HCT116 (cell line): ENCODE measurements around the gene CFD. TPM values are rescaled to one million over a fixed set of nuclear protein-coding genes. Genes with fewer than 3 reads are reported as not detected.

Experiments
- ATAC-seq: fragments of 200-7000 bp; cut with Tn5 transposase; 2 replicates; pipeline ENCODE4 v1.9.1; 2020; ENCODE audit warnings: mild to moderate bottlenecking, moderate library complexity
- BruUV-seq: library from RNA; stranded (reverse); fragments of 400-500 nt; replicated peaks from 2 replicates; lab custom pipeline; 2021; lab: Mats Ljungman, UMichigan
- CTCF ChIA-PET: fragments of 300-600 bp; sonication (Branson Sonifier 250); formaldehyde crosslinking; loops from one replicate; lab custom pipeline; 2021; ENCODE audit warnings: antibody characterized with exemption; lab: Charles Lee
- POLR2A ChIA-PET: fragments of 300-600, 350-600 bp; sonication (Branson Sonifier 250); formaldehyde crosslinking; loops from one replicate; lab custom pipeline; 2021; ENCODE audit warnings: antibody characterized with exemption; lab: Charles Lee
- RAD21 ChIA-PET, 2 experiments: fragments of 300-600 bp; sonication (Branson Sonifier 250); formaldehyde crosslinking; loops; one replicate each; lab custom pipeline; 2023; ENCODE audit warnings: low total read pairs in 2 of 2; ENCODE audit not compliant: uncharacterized antibody in 2 of 2, unreplicated experiment in 2 of 2, low non-redundant PET in 1 of 2; lab: Charles Lee
- DNase-seq: peaks from one replicate; pipeline ENCODE4 v3.0.0-alpha.2; 2010; ENCODE audit warnings: low read depth, low spot score
- H2AFZ ChIP-seq: fragments of 200-600 bp; shearing (Covaris generic), sonication (generic); 2 replicates; pipeline ENCODE4 v1.6.1; 2017; ENCODE audit warnings: low read depth, mixed run types, mixed read lengths, antibody characterized with exemption, low read length; ENCODE audit not compliant: poor library complexity, severe bottlenecking
- H3K27ac ChIP-seq: 2 replicates; pipeline ENCODE4 v1.5.1; 2012; ENCODE audit warnings: low read depth, low read length
- H3K27me3 ChIP-seq: fragments of 200-600 bp; sonication (generic); 2 replicates; pipeline ENCODE4 v1.6.1; 2016; ENCODE audit warnings: mixed run types, low read length, mixed read lengths; ENCODE audit not compliant: insufficient read depth
- H3K36me3 ChIP-seq, 2 experiments: fragments of 200-500 bp in 1 of 2; fragments of 200-600 bp in 1 of 2; sonication (Bioruptor generic) in 1 of 2; sonication (generic) in 1 of 2; 2 replicates each; pipeline versions ENCODE4 v1.5.1 to v1.6.1; 2014 to 2016; ENCODE audit warnings: low read length in 2 of 2, inconsistent platforms in 1 of 2, mixed read lengths in 1 of 2, mixed run types in 1 of 2; ENCODE audit not compliant: insufficient read depth in 2 of 2, control insufficient read depth in 1 of 2
- H3K4me1 ChIP-seq, 2 experiments: fragments of 200-600 bp in 1 of 2; sonication (generic) in 1 of 2; 2 replicates each; pipeline versions ENCODE4 v1.5.1 to v1.6.1; 2012 to 2017; ENCODE audit warnings: low read length in 2 of 2, inconsistent platforms in 1 of 2, mild to moderate bottlenecking in 1 of 2, mixed read lengths in 1 of 2, mixed run types in 1 of 2, moderate library complexity in 1 of 2; ENCODE audit not compliant: insufficient read depth in 2 of 2, control insufficient read depth in 1 of 2
- H3K4me2 ChIP-seq: fragments of 200-600 bp; sonication (generic); 2 replicates; pipeline ENCODE4 v1.6.1; 2017; ENCODE audit warnings: mixed run types, low read length, mixed read lengths
- H3K4me3 ChIP-seq, 2 experiments: fragments of 200-600 bp in 1 of 2; sonication (generic) in 1 of 2; replicated peaks in 1 of 2; 2 replicates each; pipeline ENCODE4 v1.5.1; 2011 to 2016; ENCODE audit warnings: low read length in 2 of 2, control low read depth in 1 of 2, low read depth in 1 of 2, mild to moderate bottlenecking in 1 of 2, mixed read lengths in 1 of 2, mixed run types in 1 of 2
- H3K79me2 ChIP-seq: fragments of 200-600 bp; sonication (generic); 2 replicates; pipeline ENCODE4 v1.6.1; 2017; ENCODE audit warnings: mild to moderate bottlenecking, mixed run types, low read length, moderate library complexity, mixed read lengths; ENCODE audit not compliant: insufficient read depth
- H3K9ac ChIP-seq: fragments of 200-600 bp; sonication (generic); 2 replicates; pipeline ENCODE4 v1.6.1; 2016; ENCODE audit warnings: low read length, mixed read lengths
- H3K9me2 ChIP-seq: fragments of 200-600 bp; sonication (generic), shearing (Covaris generic); 2 replicates; pipeline ENCODE4 v1.6.1; 2017; ENCODE audit warnings: mixed run types, mild to moderate bottlenecking, moderate library complexity; ENCODE audit not compliant: insufficient read depth
- H3K9me3 ChIP-seq, 2 experiments: fragments of 200-500 bp in 1 of 2; fragments of 200-600 bp in 1 of 2; sonication (Bioruptor generic) in 1 of 2; sonication (generic) in 1 of 2; 2 replicates each; pipeline ENCODE4 v1.6.1; 2014 to 2017; ENCODE audit warnings: low read length in 2 of 2, mixed read lengths in 2 of 2, inconsistent platforms in 1 of 2, low read depth in 1 of 2, mild to moderate bottlenecking in 1 of 2, mixed run types in 1 of 2, moderate library complexity in 1 of 2; ENCODE audit not compliant: control insufficient read depth in 1 of 2, insufficient read depth in 1 of 2
- H4K20me1 ChIP-seq: fragments of 200-600 bp; sonication (generic), shearing (Covaris generic); 2 replicates; pipeline ENCODE4 v1.6.1; 2017; ENCODE audit warnings: mixed run types, mild to moderate bottlenecking, moderate library complexity; ENCODE audit not compliant: insufficient read depth
- CEBPB ChIP-seq: IDR thresholded peaks from 2 replicates; pipeline ENCODE4 v1.6.1; 2012; ENCODE audit warnings: low read depth
- CTCF ChIP-seq, 3 experiments: fragments of 200-600 bp in 1 of 3; sonication (generic) in 1 of 3; IDR thresholded peaks in 2 of 3; conservative IDR thresholded peaks in 1 of 3; 2 replicates each; pipeline ENCODE4 v1.5.1; 2012 to 2017; ENCODE audit warnings: low read depth in 2 of 3, low read length in 2 of 3, antibody characterized with exemption in 1 of 3, borderline replicate concordance in 1 of 3, control low read depth in 1 of 3, mild to moderate bottlenecking in 1 of 3, mixed read lengths in 1 of 3, mixed run types in 1 of 3, moderate library complexity in 1 of 3; ENCODE audit not compliant: insufficient read depth in 1 of 3
- EZH2phosphoT487 ChIP-seq: fragments of 200-600 bp; IDR thresholded peaks from 2 replicates; pipeline ENCODE4 v1.6.1; 2018; ENCODE audit warnings: antibody characterized with exemption, borderline replicate concordance
- FOSL1 ChIP-seq: IDR thresholded peaks from 2 replicates; pipeline ENCODE4 v1.6.1; 2012; ENCODE audit warnings: low read depth
- JUND ChIP-seq: IDR thresholded peaks from 2 replicates; pipeline ENCODE4 v1.6.1; 2012
- POLR2A ChIP-seq: IDR thresholded peaks from 2 replicates; pipeline ENCODE4 v1.7.0; 2011; ENCODE audit warnings: borderline replicate concordance; ENCODE audit not compliant: insufficient read depth, insufficient read length; ENCODE audit errors: extremely low read depth
- POLR2AphosphoS5 ChIP-seq: IDR thresholded peaks from 2 replicates; pipeline ENCODE4 v1.6.1; 2011; ENCODE audit warnings: mild to moderate bottlenecking, low read depth, low read length, moderate library complexity
- REST ChIP-seq: IDR thresholded peaks from 2 replicates; pipeline ENCODE4 v1.6.1; 2012; ENCODE audit warnings: low read depth
- YY1 ChIP-seq: IDR thresholded peaks from 2 replicates; pipeline ENCODE4 v1.6.1; 2011; ENCODE audit warnings: low read length, low read depth, moderate library complexity, mild to moderate bottlenecking; ENCODE audit not compliant: insufficient replicate concordance; ENCODE audit errors: extremely low read depth
- ZBTB33 ChIP-seq: IDR thresholded peaks from 2 replicates; pipeline ENCODE4 v1.6.1; 2011; ENCODE audit warnings: mild to moderate bottlenecking, low read length, moderate library complexity; ENCODE audit not compliant: insufficient replicate concordance; ENCODE audit errors: extremely low read depth
- ZFX ChIP-seq: fragments of 450-650 bp; IDR thresholded peaks from 2 replicates; pipeline ENCODE4 v1.6.1; 2017
- intact Hi-C: fragments of 100-400 bp; cut with micrococcal nuclease; formaldehyde crosslinking; loops from 2 replicates; pipeline ENCODE4 v1.10.0; 2022
- total RNA-seq: library from RNA; stranded (reverse); gene quantifications from one replicate; pipeline ENCODE4 v1.2.1, GENCODE V29; 2021; ENCODE audit not compliant: unreplicated experiment

Gene CFD
- total RNA-seq, 1 experiment from 2014 or later: 80.2 TPM

- no peak for TF ChIP-seq REST
Observed at GRCh38 chr19:821825-822503, 37.5 kb upstream of the CFD start, which contains the start of gene PLPPR3 (continued).

GRCh38 chr19:823565-824121 is 35.8 kb upstream of the CFD start:
- no peak for DNase-seq
- Histone ChIP-seq H3K9me2 (no peaks in the 10 kb centered on the region), H2AFZ (no peak overlapping the region), H3K27ac (peak overlapping the region; percentile 13; the same call in 1 of the 2 replicates), H3K36me3 (no peaks in the 10 kb centered on the region), H3K4me2 (no peak overlapping the region), H4K20me1 (no peaks in the 10 kb centered on the region), H3K4me1 (peaks cover 7 to 9% of the 10 kb centered on the region in 2 experiments; a peak in 3 of 4 replicates), H3K79me2 (no peaks in the 10 kb centered on the region), H3K27me3 (no peaks in the 10 kb centered on the region), H3K9me3 (no peaks in the 10 kb centered on the region), H3K4me3 (no peak overlapping the region), H3K9ac (no peak overlapping the region)
- ChIA-PET POLR2A (interaction anchor here (0.6 kb wide), 1 partner anchor 10 kb away, joined by 3 read pairs; no protein-coding TSS in a partner anchor), CTCF (no interaction called here), RAD21 (no interaction called here)
- ATAC-seq: peak; percentile 35; the same call in 1 of the 2 replicates
- intact Hi-C loops: no loop called here
- no TSS peak for BruUV-seq
- TF ChIP-seq EZH2phosphoT487 (no peak), POLR2A (no peak), ZFX (no peak), YY1 (no peak), JUND (no peak), FOSL1 (no peak), POLR2AphosphoS5 (no peak), ZBTB33 (no peak), CEBPB (no peak), CTCF (IDR thresholded peaks at IDR 0.05 in 2 of 3, conservative IDR thresholded peaks at IDR 0.05 in 1 of 3; ENCODE audit: borderline replicate concordance in 1 of 3, insufficient read depth in 1 of 3, low read depth in 2 of 3, low read length in 2 of 3) (no peak)
